ENCODE results near the gene AP3B1. TPM values are rescaled to one million over a fixed set of nuclear protein-coding genes. Genes with fewer than 3 reads are reported as not detected.

The AP3B1 gene
- total RNA-seq, 1 experiment from 2014 or later, result 27.4 TPM

Small RNA genes lying within 50 kb of the gene (small RNA-seq; reads per million reads assigned to genes)
- gene RF00019, result not detected
- gene RNU6-183P, result not detected

Other genes with a start within 250 kb of the AP3B1 start
- gene SCAMP1, start 65.9 kb upstream of the AP3B1 start, total RNA-seq (2014; rRNA removed; shearing (Covaris generic); ENCODE audit: low replicate concordance), result 24.3 and 72.5 TPM in 2 replicates